ENCODE data around the gene ZBTB21.

ZBTB21 gene

GRCh38 chr21:41983229-41983628, 26.9 kb downstream of the ZBTB21 start:
- DNase-seq (ENCODE audit: low spot score in 2 of 2) (no peak), ATAC-seq (ENCODE audit: low read depth) (no peak)
- no peak overlapping the region for H3K4me3 Mint-ChIP-seq
- peaks cover 18% of the 10 kb centered on the region for H3K9me3 Mint-ChIP-seq
- H3K36me3 Mint-ChIP-seq, result peaks cover 10% of the 10 kb centered on the region
- peaks cover 9% of the 10 kb centered on the region for H3K27me3 Mint-ChIP-seq
- no peak overlapping the region for H3K27ac Mint-ChIP-seq
- H3K4me1 Mint-ChIP-seq, result peaks cover 2% of the 10 kb centered on the region

GRCh38 chr21:41980561-41980960, 29.6 kb downstream of the ZBTB21 start:
- Mint-ChIP-seq H3K4me3 (no peak overlapping the region), H3K27ac (no peak overlapping the region), H3K36me3 (peaks cover 10% of the 10 kb centered on the region), H3K4me1 (no peaks in the 10 kb centered on the region), H3K9me3 (peaks cover 18% of the 10 kb centered on the region), H3K27me3 (peaks cover 9% of the 10 kb centered on the region)
- ATAC-seq (ENCODE audit: low read depth), result no peak
- no peak for DNase-seq (ENCODE audit: low spot score in 2 of 2)

- H3K9me3 Mint-ChIP-seq, result peaks cover 18% of the 10 kb centered on the region
- peaks cover 10% of the 10 kb centered on the region for H3K36me3 Mint-ChIP-seq
- H3K27ac Mint-ChIP-seq, result no peak overlapping the region
- ATAC-seq (ENCODE audit: low read depth) (no peak), DNase-seq (ENCODE audit: low spot score in 2 of 2) (no peak)
- no peak overlapping the region for H3K4me3 Mint-ChIP-seq
- peaks cover 9% of the 10 kb centered on the region for H3K27me3 Mint-ChIP-seq
- no peaks in the 10 kb centered on the region for H3K4me1 Mint-ChIP-seq
These were observed 30.3 kb downstream of the ZBTB21 start for GRCh38 chr21:41979751-41980369.

GRCh38 chr21:41979335-41979734, 30.8 kb downstream of the ZBTB21 start:
- no peak for ATAC-seq (ENCODE audit: low read depth)
- peaks cover under 1% of the 10 kb centered on the region for H3K4me1 Mint-ChIP-seq
- peaks cover 10% of the 10 kb centered on the region for H3K36me3 Mint-ChIP-seq
- peaks cover 18% of the 10 kb centered on the region for H3K9me3 Mint-ChIP-seq
- no peak overlapping the region for H3K4me3 Mint-ChIP-seq
- H3K27ac Mint-ChIP-seq, result no peak overlapping the region
- H3K27me3 Mint-ChIP-seq, result peaks cover 9% of the 10 kb centered on the region
- DNase-seq (ENCODE audit: low spot score in 2 of 2), result no peak

GRCh38 chr21:41977034-41977950, 32.9 kb downstream of the ZBTB21 start:
- peaks cover 6% of the 10 kb centered on the region for H3K36me3 Mint-ChIP-seq
- no peak overlapping the region for H3K27ac Mint-ChIP-seq
- H3K4me3 Mint-ChIP-seq, result no peak overlapping the region
- DNase-seq (ENCODE audit: low spot score in 2 of 2) (no peak), ATAC-seq (ENCODE audit: low read depth) (no peak)
- peaks cover 9% of the 10 kb centered on the region for H3K9me3 Mint-ChIP-seq
- H3K27me3 Mint-ChIP-seq, result peaks cover 7% of the 10 kb centered on the region
- H3K4me1 Mint-ChIP-seq, result peaks cover 6% of the 10 kb centered on the region

GRCh38 chr21:41976611-41977010, 33.5 kb downstream of the ZBTB21 start:
- peaks cover 6% of the 10 kb centered on the region for H3K4me1 Mint-ChIP-seq
- no peak overlapping the region for H3K27ac Mint-ChIP-seq
- H3K27me3 Mint-ChIP-seq, result peaks cover 7% of the 10 kb centered on the region
- no peak for DNase-seq (ENCODE audit: low spot score in 2 of 2)
- H3K36me3 Mint-ChIP-seq, result peaks cover 5% of the 10 kb centered on the region
- H3K4me3 Mint-ChIP-seq, result no peak overlapping the region
- ATAC-seq (ENCODE audit: low read depth), result no peak
- peaks cover 8% of the 10 kb centered on the region for H3K9me3 Mint-ChIP-seq

- no peak for DNase-seq (ENCODE audit: low spot score in 2 of 2)
- Mint-ChIP-seq H3K4me3 (no peak overlapping the region), H3K27me3 (peaks cover 7% of the 10 kb centered on the region), H3K4me1 (peaks cover 6% of the 10 kb centered on the region), H3K9me3 (peaks cover 8% of the 10 kb centered on the region), H3K36me3 (peaks cover 5% of the 10 kb centered on the region), H3K27ac (no peak overlapping the region)
- ATAC-seq (ENCODE audit: low read depth), result no peak
These were observed 34.5 kb downstream of the ZBTB21 start for GRCh38 chr21:41975391-41976272.

GRCh38 chr21:41974752-41975053, 35.5 kb downstream of the ZBTB21 start:
- Mint-ChIP-seq H3K4me1 (peaks cover 6% of the 10 kb centered on the region), H3K27ac (no peak overlapping the region), H3K36me3 (peaks cover 5% of the 10 kb centered on the region), H3K9me3 (peaks cover 8% of the 10 kb centered on the region), H3K27me3 (peaks cover 7% of the 10 kb centered on the region), H3K4me3 (no peak overlapping the region)
- DNase-seq (ENCODE audit: low spot score in 2 of 2), result no peak
- no peak for ATAC-seq (ENCODE audit: low read depth)

GRCh38 chr21:41973861-41974751, 36.1 kb downstream of the ZBTB21 start:
- Mint-ChIP-seq H3K9me3 (peaks cover 2% of the 10 kb centered on the region), H3K36me3 (peaks cover 2% of the 10 kb centered on the region), H3K27ac (no peak overlapping the region), H3K4me3 (no peak overlapping the region), H3K4me1 (peaks cover 6% of the 10 kb centered on the region), H3K27me3 (peaks cover 3% of the 10 kb centered on the region)
- DNase-seq (ENCODE audit: low spot score in 2 of 2), result no peak
- peak; percentile 61 for ATAC-seq (ENCODE audit: low read depth)

- ATAC-seq (ENCODE audit: low read depth) (no peak), DNase-seq (ENCODE audit: low spot score in 2 of 2) (no peak)
- no peak overlapping the region for H3K27ac Mint-ChIP-seq
- no peaks in the 10 kb centered on the region for H3K36me3 Mint-ChIP-seq
- H3K4me3 Mint-ChIP-seq, result no peak overlapping the region
- H3K9me3 Mint-ChIP-seq, result no peaks in the 10 kb centered on the region
- peaks cover 6% of the 10 kb centered on the region for H3K4me1 Mint-ChIP-seq
- peaks cover 2% of the 10 kb centered on the region for H3K27me3 Mint-ChIP-seq
These were observed 36.7 kb downstream of the ZBTB21 start for GRCh38 chr21:41973427-41973831.

GRCh38 chr21:41972511-41973205, 37.5 kb downstream of the ZBTB21 start:
- no peak overlapping the region for H3K27ac Mint-ChIP-seq
- H3K4me3 Mint-ChIP-seq, result no peak overlapping the region
- peaks cover 2% of the 10 kb centered on the region for H3K27me3 Mint-ChIP-seq
- peaks cover 6% of the 10 kb centered on the region for H3K4me1 Mint-ChIP-seq
- no peaks in the 10 kb centered on the region for H3K36me3 Mint-ChIP-seq
- DNase-seq (ENCODE audit: low spot score in 2 of 2) (no peak), ATAC-seq (ENCODE audit: low read depth) (no peak)
- H3K9me3 Mint-ChIP-seq, result no peaks in the 10 kb centered on the region

GRCh38 chr21:41971891-41972290, 38.3 kb downstream of the ZBTB21 start:
- Mint-ChIP-seq H3K36me3 (no peaks in the 10 kb centered on the region), H3K4me1 (peaks cover 6% of the 10 kb centered on the region), H3K27ac (no peak overlapping the region), H3K4me3 (no peak overlapping the region), H3K27me3 (peaks cover 5% of the 10 kb centered on the region), H3K9me3 (no peaks in the 10 kb centered on the region)
- no peak for DNase-seq (ENCODE audit: low spot score in 2 of 2)
- no peak for ATAC-seq (ENCODE audit: low read depth)

All from memory B cell (primary cell).